ENCODE results near the gene MYO9A.

MYO9A gene

DNA sequence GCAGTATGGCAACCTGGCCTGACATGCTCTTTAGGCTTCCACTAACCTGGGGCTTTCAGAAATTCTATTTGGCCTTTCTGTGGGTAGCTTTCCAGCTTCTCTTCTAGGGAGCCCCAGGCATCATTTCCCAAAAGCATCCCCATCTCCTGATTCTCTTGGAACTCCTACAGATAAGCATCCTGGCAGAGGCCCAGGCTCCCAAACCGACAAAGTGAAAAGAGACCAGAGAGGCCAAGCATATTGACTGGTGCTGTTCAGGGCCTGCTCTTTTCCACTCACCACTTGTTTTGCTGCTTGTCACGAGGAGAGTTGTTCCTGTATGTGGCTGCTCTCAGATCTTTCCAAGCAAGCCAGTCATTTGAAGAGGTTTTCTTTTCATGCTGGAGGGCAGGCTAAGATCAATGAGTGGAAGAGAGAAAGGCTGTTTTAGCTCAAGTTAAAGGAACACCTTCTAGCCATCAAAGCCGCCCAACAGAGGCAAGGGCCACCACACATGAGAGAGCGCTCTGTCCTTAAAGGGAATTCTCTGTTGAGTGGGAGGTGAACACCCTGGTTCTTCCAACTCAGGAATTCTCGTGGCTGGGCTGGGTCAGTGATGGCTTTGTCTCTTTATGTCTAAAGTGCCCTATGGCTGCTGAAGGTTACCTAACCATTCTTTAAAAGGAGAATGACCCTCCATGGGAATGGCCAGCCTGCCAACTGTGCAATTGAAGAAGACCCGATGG lies 338.7 kb downstream of the MYO9A start:
- no peak for DNase-seq

DNA sequence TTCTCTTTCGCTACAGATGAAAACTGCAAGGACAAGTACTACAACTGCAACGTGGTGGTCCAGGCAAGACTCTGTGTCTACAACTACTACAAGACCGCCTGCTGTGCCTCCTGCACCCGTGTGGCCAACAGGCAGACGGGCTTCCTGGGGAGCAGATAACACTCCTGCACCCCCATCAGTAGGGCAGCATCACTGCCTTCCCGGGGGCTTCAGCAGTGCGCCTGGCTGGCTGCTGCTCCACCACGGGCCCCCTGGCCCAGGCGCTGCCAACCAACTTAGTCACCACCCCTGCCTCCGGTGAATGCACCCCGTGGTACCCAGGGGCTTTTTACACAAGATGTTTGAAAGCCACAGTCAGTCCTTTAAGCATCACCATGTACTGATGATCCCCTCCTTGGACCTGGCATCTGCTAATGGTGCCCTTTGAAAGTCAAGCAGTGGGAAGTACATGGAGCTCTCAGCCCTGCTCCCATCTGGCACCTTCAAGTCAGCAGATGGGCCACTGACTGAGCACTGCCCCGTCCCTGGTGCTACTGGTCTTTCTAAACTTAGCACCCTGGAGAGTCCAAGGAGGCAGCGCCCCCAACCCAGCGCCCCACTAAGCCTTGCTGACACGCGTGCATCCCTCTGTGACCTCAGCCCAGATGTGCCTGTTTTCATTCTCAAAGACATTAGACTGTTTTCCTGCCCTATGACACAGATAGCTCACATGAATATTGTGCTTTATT lies 340.6 kb downstream of the MYO9A start:
- no peak for DNase-seq

DNA sequence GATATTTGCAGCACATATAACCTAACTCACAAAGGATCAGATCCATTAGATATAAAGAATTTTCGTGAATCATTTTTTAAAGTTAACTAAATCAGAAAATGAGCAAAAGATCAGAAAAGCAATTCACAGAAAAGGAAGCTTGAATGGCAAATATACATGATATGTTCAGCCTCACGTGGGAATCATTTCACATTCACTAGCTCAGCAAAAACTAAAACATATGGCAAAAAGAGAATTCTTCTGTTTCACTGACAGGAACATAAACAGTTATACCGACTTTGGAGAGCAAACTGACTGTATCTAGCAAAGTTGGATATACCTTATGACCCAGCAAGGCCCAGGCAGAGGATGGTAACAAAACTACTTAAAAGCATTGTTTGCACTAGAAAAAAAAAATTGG lies 341.6 kb downstream of the MYO9A start:
- no peak for DNase-seq

DNA sequence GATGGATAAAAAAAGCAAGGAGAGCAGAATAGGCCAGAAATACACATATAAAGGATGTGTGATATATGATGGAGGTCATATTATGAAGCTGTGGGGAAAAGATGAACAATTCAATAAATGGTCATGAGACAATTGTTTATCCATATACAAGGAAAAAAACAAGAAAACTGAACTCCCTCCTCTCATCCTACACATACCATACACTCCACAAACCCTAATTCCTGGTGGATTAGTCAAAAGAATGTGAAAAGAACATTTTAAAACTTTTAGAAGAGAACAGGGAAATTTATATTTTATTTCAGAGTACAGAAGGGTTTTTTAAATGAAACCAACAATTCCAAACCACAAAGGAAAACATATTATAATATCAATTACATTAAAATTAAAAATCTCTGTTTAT lies 342.1 kb downstream of the MYO9A start:
- DNase-seq, result no peak

DNA sequence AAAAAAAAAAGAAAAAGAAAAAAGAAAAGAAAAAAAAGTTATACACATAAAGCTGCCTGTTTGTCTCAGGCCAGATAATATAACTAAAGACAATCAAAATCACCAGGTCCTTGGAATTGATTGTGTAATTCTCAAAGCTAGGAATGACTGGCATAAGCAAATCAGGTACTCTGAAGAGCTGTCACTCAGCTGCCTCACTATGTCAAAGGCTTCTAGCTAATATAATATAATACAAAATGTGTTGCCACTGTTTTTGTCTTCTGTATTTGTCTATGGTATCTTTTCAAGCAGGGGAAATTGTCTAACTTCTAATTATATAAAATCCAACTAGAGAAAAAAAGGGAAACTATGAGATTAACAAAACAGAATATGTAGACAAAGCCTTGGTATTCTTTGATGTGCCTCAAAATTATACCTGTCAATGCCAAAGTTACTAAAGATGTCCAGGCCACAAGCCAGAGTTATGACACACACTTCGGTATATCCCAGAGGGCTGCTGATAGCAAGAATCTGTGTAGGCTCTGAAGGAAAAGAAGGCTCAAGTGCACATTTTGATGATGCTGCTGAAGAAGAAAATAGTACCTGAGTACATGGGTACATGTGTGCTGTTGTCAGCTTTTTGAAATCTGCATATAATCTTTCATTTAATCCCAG lies 344.6 kb downstream of the MYO9A start:
- DNase-seq, result no peak
